Activated T-helper 17 cell treated with anti-CD3 and anti-CD28 coated beads, Interleukin-2, amount 50 U/mL, for 72 hours (primary cell): ENCODE results near the gene SUN2. TPM values are rescaled to one million over a fixed set of nuclear protein-coding genes. Genes with fewer than 3 reads are reported as not detected.

Experiments
- ATAC-seq: fragments of 150-1000 bp; cut with Tn5 transposase; replicated peaks from 2 replicates; pipeline ENCODE4 v1.10.0; 2021; ENCODE audit warnings: mild to moderate bottlenecking, moderate library complexity
- H3K27ac Mint-ChIP-seq: one replicate; pipeline ENCODE4 v1.8.0; 2022; ENCODE audit warnings: mixed read lengths
- H3K27me3 Mint-ChIP-seq: one replicate; pipeline ENCODE4 v1.8.0; 2022; ENCODE audit warnings: mixed read lengths
- H3K36me3 Mint-ChIP-seq: one replicate; pipeline ENCODE4 v1.8.0; 2022; ENCODE audit warnings: low read depth, mild to moderate bottlenecking, mixed read lengths
- H3K4me1 Mint-ChIP-seq: one replicate; pipeline ENCODE4 v1.8.0; 2022; ENCODE audit warnings: mixed read lengths
- H3K4me3 Mint-ChIP-seq: one replicate; pipeline ENCODE4 v1.8.0; 2022; ENCODE audit warnings: mild to moderate bottlenecking, mixed read lengths
- H3K9me3 Mint-ChIP-seq: one replicate; pipeline ENCODE4 v1.8.0; 2022; ENCODE audit warnings: mixed read lengths
- total RNA-seq, 2 donors: library from RNA; stranded (reverse); gene quantifications; one replicate each; pipeline ENCODE4 v1.2.3, GENCODE V29; 2022

Gene SUN2
- total RNA-seq, 2 donors from 2014 or later, result 193 to 216 TPM

- H3K4me1 Mint-ChIP-seq, result peaks cover 21% of the 10 kb centered on the region
- ATAC-seq, result no peak
Measured at GRCh38 chr22:38699784-38700183, 56.0 kb downstream of the SUN2 start.

GRCh38 chr22:38699143-38699542 is 56.7 kb downstream of the SUN2 start:
- Mint-ChIP-seq H3K27ac (peak overlapping the region; percentile 92), H3K27me3 (no peaks in the 10 kb centered on the region), H3K4me1 (peaks cover 24% of the 10 kb centered on the region), H3K4me3 (peak overlapping the region; percentile 98), H3K36me3 (peaks cover 68% of the 10 kb centered on the region), H3K9me3 (no peaks in the 10 kb centered on the region)
- no peak for ATAC-seq

More at GRCh38 chr22:38699784-38700183, 56.0 kb downstream of the SUN2 start:
- no peaks in the 10 kb centered on the region for H3K27me3 Mint-ChIP-seq
- peak overlapping the region; percentile 98 for H3K4me3 Mint-ChIP-seq
- H3K36me3 Mint-ChIP-seq, result peaks cover 62% of the 10 kb centered on the region
- H3K27ac Mint-ChIP-seq, result peak overlapping the region; percentile 92
- no peaks in the 10 kb centered on the region for H3K9me3 Mint-ChIP-seq

GRCh38 chr22:38698407-38699094 is 57.2 kb downstream of the SUN2 start:
- Mint-ChIP-seq H3K9me3 (no peaks in the 10 kb centered on the region), H3K4me3 (peak overlapping the region; percentile 98), H3K27me3 (no peaks in the 10 kb centered on the region), H3K4me1 (peaks cover 27% of the 10 kb centered on the region), H3K27ac (peak overlapping the region; percentile 92), H3K36me3 (peaks cover 74% of the 10 kb centered on the region)
- ATAC-seq, result no peak

- Mint-ChIP-seq H3K27me3 (no peaks in the 10 kb centered on the region), H3K36me3 (peaks cover 84% of the 10 kb centered on the region), H3K27ac (peak overlapping the region; percentile 92), H3K4me3 (peak overlapping the region; percentile 98), H3K9me3 (no peaks in the 10 kb centered on the region), H3K4me1 (peaks cover 33% of the 10 kb centered on the region)
- ATAC-seq, result no peak
Measured at GRCh38 chr22:38697425-38698089, 58.2 kb downstream of the SUN2 start.

GRCh38 chr22:38696606-38697424 is 59.0 kb downstream of the SUN2 start:
- H3K27ac Mint-ChIP-seq, result peak overlapping the region; percentile 92
- peak overlapping the region; percentile 98 for H3K4me3 Mint-ChIP-seq
- peaks cover 34% of the 10 kb centered on the region for H3K4me1 Mint-ChIP-seq
- no peaks in the 10 kb centered on the region for H3K27me3 Mint-ChIP-seq
- peak; percentile 68 for ATAC-seq
- peaks cover 92% of the 10 kb centered on the region for H3K36me3 Mint-ChIP-seq
- H3K9me3 Mint-ChIP-seq, result no peaks in the 10 kb centered on the region

GRCh38 chr22:38694940-38695339 is 60.9 kb downstream of the SUN2 start:
- peaks cover 95% of the 10 kb centered on the region for H3K36me3 Mint-ChIP-seq
- peak; percentile 6 for ATAC-seq
- H3K4me3 Mint-ChIP-seq, result peak overlapping the region; percentile 52
- no peaks in the 10 kb centered on the region for H3K9me3 Mint-ChIP-seq
- no peaks in the 10 kb centered on the region for H3K27me3 Mint-ChIP-seq
- no peak overlapping the region for H3K27ac Mint-ChIP-seq
- H3K4me1 Mint-ChIP-seq, result peaks cover 41% of the 10 kb centered on the region

GRCh38 chr22:38694049-38694448 is 61.7 kb downstream of the SUN2 start:
- Mint-ChIP-seq H3K27ac (peak overlapping the region; percentile 12), H3K4me1 (peaks cover 41% of the 10 kb centered on the region), H3K9me3 (no peaks in the 10 kb centered on the region), H3K27me3 (no peaks in the 10 kb centered on the region), H3K4me3 (peak overlapping the region; percentile 52), H3K36me3 (peaks cover 95% of the 10 kb centered on the region)
- no peak for ATAC-seq

- no peaks in the 10 kb centered on the region for H3K9me3 Mint-ChIP-seq
- ATAC-seq, result no peak
- H3K27me3 Mint-ChIP-seq, result no peaks in the 10 kb centered on the region
- peaks cover 18% of the 10 kb centered on the region for H3K4me1 Mint-ChIP-seq
- H3K4me3 Mint-ChIP-seq, result no peak overlapping the region
- peaks cover 99% of the 10 kb centered on the region for H3K36me3 Mint-ChIP-seq
- H3K27ac Mint-ChIP-seq, result no peak overlapping the region
Measured at GRCh38 chr22:38689651-38690050, 66.1 kb downstream of the SUN2 start.

GRCh38 chr22:38685761-38686160 is 70.0 kb downstream of the SUN2 start:
- no peak overlapping the region for H3K4me3 Mint-ChIP-seq
- H3K4me1 Mint-ChIP-seq, result peaks cover 12% of the 10 kb centered on the region
- peaks cover 91% of the 10 kb centered on the region for H3K36me3 Mint-ChIP-seq
- no peak overlapping the region for H3K27ac Mint-ChIP-seq
- no peak for ATAC-seq
- no peaks in the 10 kb centered on the region for H3K27me3 Mint-ChIP-seq
- H3K9me3 Mint-ChIP-seq, result no peaks in the 10 kb centered on the region

- H3K4me1 Mint-ChIP-seq, result peaks cover 12% of the 10 kb centered on the region
- ATAC-seq, result no peak
- H3K36me3 Mint-ChIP-seq, result peaks cover 83% of the 10 kb centered on the region
- no peaks in the 10 kb centered on the region for H3K27me3 Mint-ChIP-seq
- no peaks in the 10 kb centered on the region for H3K9me3 Mint-ChIP-seq
- no peak overlapping the region for H3K27ac Mint-ChIP-seq
- no peak overlapping the region for H3K4me3 Mint-ChIP-seq
Measured at GRCh38 chr22:38684895-38685294, 70.9 kb downstream of the SUN2 start.

Other genes with a start within 250 kb of the SUN2 start
- 100 to 1,000 TPM; 373 to 600 TPM for gene DDX17, start 249.7 kb downstream of the SUN2 start, total RNA-seq
- gene DMC1, start 185.8 kb downstream of the SUN2 start, total RNA-seq, result 10 to 100 TPM; 10.8 to 13.2 TPM
- under 1 TPM; 0.45 to 0.63 TPM for gene FAM227A, start 99.6 kb downstream of the SUN2 start, total RNA-seq
- 10 to 100 TPM; 10.4 to 11.5 TPM for gene CBY1, start 99.4 kb downstream of the SUN2 start, total RNA-seq
- 100 to 1,000 TPM in 1 of 2 donors, 10 to 100 TPM in 1; 59.9 to 138 TPM for gene TOMM22, start 74.0 kb downstream of the SUN2 start, total RNA-seq
- 100 to 1,000 TPM in 1 of 2 donors, 10 to 100 TPM in 1; 80.1 to 104 TPM for gene JOSD1, start 55.1 kb downstream of the SUN2 start, total RNA-seq
- 10 to 100 TPM; 70.6 to 92.3 TPM for gene GTPBP1, start 50.1 kb downstream of the SUN2 start, total RNA-seq
- 1 to 10 TPM; 5.0 to 5.2 TPM for gene DNAL4, start 38.1 kb upstream of the SUN2 start, total RNA-seq
- gene NPTXR, start 88.0 kb upstream of the SUN2 start, total RNA-seq, result under 1 TPM; 0.77 to 0.82 TPM
- gene CBX6, start 116.2 kb upstream of the SUN2 start, total RNA-seq, result 10 to 100 TPM; 60.1 to 62.9 TPM
- not detected for gene APOBEC3A, start 201.6 kb upstream of the SUN2 start, total RNA-seq
- 10 to 100 TPM in 1 of 2 donors, 1 to 10 TPM in 1; 9.2 to 33.6 TPM for gene APOBEC3B, start 226.3 kb upstream of the SUN2 start, total RNA-seq